HepG2 (cell line): ENCODE results near the gene SAMD4A. TPM values are rescaled to one million over a fixed set of nuclear protein-coding genes. Genes with fewer than 3 reads are reported as not detected.

ENCODE experiments used
- ATF3 ChIP-seq: sonication (generic); formaldehyde crosslinking; IDR thresholded peaks from 2 replicates; pipeline ENCODE4 v1.4.0; 2020; ENCODE audit warnings: missing genetic modification reagents
- BORCS8-MEF2B ChIP-seq: sonication (generic); formaldehyde crosslinking; IDR thresholded peaks from 2 replicates; pipeline ENCODE4 v1.8.0; 2022; ENCODE audit warnings: mild to moderate bottlenecking, missing genetic modification reagents
- EP300 ChIP-seq, 3 experiments: sonication (generic) in 1 of 3; formaldehyde crosslinking in 1 of 3; IDR thresholded peaks; 2 replicates each; pipeline versions ENCODE4 v1.5.1 to v1.6.1; 2011 to 2020; ENCODE audit warnings: low read depth in 2 of 3, low read length in 2 of 3, borderline replicate concordance in 1 of 3, improper control_type of control experiment in 1 of 3, mild to moderate bottlenecking in 1 of 3, missing genetic modification reagents in 1 of 3, moderate library complexity in 1 of 3
- ESRRA ChIP-seq: sonication (generic); formaldehyde crosslinking; IDR thresholded peaks from 2 replicates; pipeline ENCODE4 v1.5.1; 2020; ENCODE audit warnings: mild to moderate bottlenecking, low read depth, missing genetic modification reagents
- FOXA1 ChIP-seq, 2 experiments: fragments of 450-650 bp in 1 of 2; sonication (generic) in 1 of 2; formaldehyde crosslinking in 1 of 2; IDR thresholded peaks; 2 replicates each; pipeline versions ENCODE4 v1.4.0 to v1.6.1; 2016 to 2020; ENCODE audit warnings: missing genetic modification reagents in 1 of 2
- JUN ChIP-seq: sonication (generic); formaldehyde crosslinking; IDR thresholded peaks from 2 replicates; pipeline ENCODE4 v1.4.0; 2020; ENCODE audit warnings: mild to moderate bottlenecking, missing genetic modification reagents
- KAT8 ChIP-seq: IDR thresholded peaks from 2 replicates; pipeline ENCODE4 v1.6.1; 2016; ENCODE audit warnings: missing genetic modification reagents, missing compliant biosample characterization
- MZF1 ChIP-seq: sonication (generic); formaldehyde crosslinking; IDR thresholded peaks from 2 replicates; pipeline ENCODE4 v1.8.1; 2023; ENCODE audit warnings: mild to moderate bottlenecking, missing genetic modification reagents, borderline replicate concordance
- NBN ChIP-seq: fragments of 450-650 bp; conservative IDR thresholded peaks from 2 replicates; pipeline ENCODE4 v1.6.1; 2017
- NCOA2 ChIP-seq: sonication (generic); formaldehyde crosslinking; IDR thresholded peaks from 2 replicates; pipeline ENCODE4 v1.8.0; 2022; ENCODE audit warnings: inconsistent platforms
- NONO ChIP-seq, 2 experiments: fragments of 450-650 bp in 1 of 2; sonication (generic) in 1 of 2; formaldehyde crosslinking in 1 of 2; IDR thresholded peaks in 1 of 2; conservative IDR thresholded peaks in 1 of 2; 2 replicates each; pipeline versions ENCODE4 v1.6.1 to v1.8.0; 2017 to 2022; ENCODE audit warnings: mild to moderate bottlenecking in 1 of 2, missing genetic modification reagents in 1 of 2, moderate library complexity in 1 of 2
- POLR2AphosphoS2 ChIP-seq: IDR thresholded peaks from 2 replicates; pipeline ENCODE4 v1.6.1; 2011; ENCODE audit warnings: low read depth, low read length, improper control_type of control experiment
- SP2 ChIP-seq: sonication (generic); formaldehyde crosslinking; IDR thresholded peaks from 2 replicates; pipeline ENCODE4 v1.5.1; 2020; ENCODE audit warnings: mild to moderate bottlenecking, missing genetic modification reagents
- STAT6 ChIP-seq: sonication (generic); formaldehyde crosslinking; IDR thresholded peaks from 2 replicates; pipeline ENCODE4 v1.4.0; 2020; ENCODE audit warnings: missing genetic modification reagents, mild to moderate bottlenecking, borderline replicate concordance
- ZNF18 ChIP-seq: sonication (generic); formaldehyde crosslinking; IDR thresholded peaks from 2 replicates; pipeline ENCODE4 v1.8.0; 2022; ENCODE audit warnings: mild to moderate bottlenecking, missing genetic modification reagents; ENCODE audit not compliant: insufficient replicate concordance
- ZNF235 ChIP-seq: sonication (generic); formaldehyde crosslinking; IDR thresholded peaks from 2 replicates; pipeline ENCODE4 v1.8.1; 2023; ENCODE audit warnings: mild to moderate bottlenecking, missing genetic modification reagents, borderline replicate concordance
- ZNF331 ChIP-seq: sonication (generic); formaldehyde crosslinking; IDR thresholded peaks from 2 replicates; pipeline ENCODE4 v1.4.0; 2020; ENCODE audit warnings: missing genetic modification reagents
- ZNF460 ChIP-seq: sonication (generic); formaldehyde crosslinking; IDR thresholded peaks from 2 replicates; pipeline ENCODE4 v1.5.1; 2020; ENCODE audit warnings: missing genetic modification reagents, mild to moderate bottlenecking, borderline replicate concordance
- ZNF496 ChIP-seq: sonication (generic); formaldehyde crosslinking; IDR thresholded peaks from 2 replicates; pipeline ENCODE4 v1.8.1; 2023; ENCODE audit warnings: mild to moderate bottlenecking, moderate library complexity, missing genetic modification reagents; ENCODE audit not compliant: insufficient replicate concordance
- ZNF670 ChIP-seq: sonication (generic); formaldehyde crosslinking; IDR thresholded peaks from 2 replicates; pipeline ENCODE4 v1.8.0; 2022; ENCODE audit warnings: mild to moderate bottlenecking, missing genetic modification reagents, borderline replicate concordance
- ZNF792 ChIP-seq: IDR thresholded peaks from 2 replicates; pipeline ENCODE4 v1.6.1; 2016
- polyA plus RNA-seq, 8 experiments: library from polyadenylated mRNA; depleted of rRNA in 3 of 8; stranded (reverse) in 7 of 8; unstranded in 1 of 8; fragments of >200 nt; fragmentation: Illumina TruSeq in 4 of 8; extraction: Trizol in 4 of 8; gene quantifications; 2 replicates each; pipeline versions ENCODE4 v1.2.1 to v1.2.3, GENCODE V29; 2011 to 2016; ENCODE audit warnings: low read depth in 4 of 8, missing spikeins in 1 of 8, mixed read lengths in 1 of 8; ENCODE audit not compliant: insufficient read depth in 1 of 8
- total RNA-seq, 5 experiments: library from RNA; depleted of rRNA; stranded (reverse); fragments of >200 nt; fragmentation: Illumina TruSeq; extraction: Trizol; gene quantifications; 2 replicates each; pipeline ENCODE4 v1.2.3, GENCODE V29; 2016; ENCODE audit warnings: low read depth in 1 of 5

Gene SAMD4A
- total and polyA plus RNA-seq, 2 of the 13 experiments (the other 11 are each of a cell fraction or from before 2014, with no cell fraction given): 11.8 to 13.0 TPM

GRCh38 chr14:54837508-54838149, 270.7 kb downstream of the SAMD4A start (continued):
- TF ChIP-seq STAT6 (CRISPR knock-in tag) (0 out of 2 replicates have a peak, but pooled peaks have one; percentile 36), NCOA2 (CRISPR knock-in tag) (peak; percentile 83), ZNF235 (CRISPR knock-in tag) (no peak), ZNF670 (CRISPR knock-in tag) (0 out of 2 replicates have a peak, but pooled peaks have one; percentile 56), ZNF496 (CRISPR knock-in tag) (no peak), ZNF18 (peak; percentile 65), ATF3 (CRISPR knock-in tag) (peak; percentile 36; the same call in 1 of the 2 replicates), EP300 (IDR thresholded peaks at IDR 0.05; ENCODE audit: low read depth in 2 of 2, low read length in 2 of 2) (peak in 1 of 2 experiments; percentile 89; a peak in 3 of 4 replicates), EP300 (CRISPR knock-in tag; IDR thresholded peaks at IDR 0.05; ENCODE audit: borderline replicate concordance) (peak; percentile 70), MZF1 (CRISPR knock-in tag) (no peak), BORCS8-MEF2B (0 out of 2 replicates have a peak, but pooled peaks have one; percentile 50), NONO (IDR thresholded peaks at IDR 0.05) (no peak), NONO (CRISPR knock-in tag; conservative IDR thresholded peaks at IDR 0.05) (peak; percentile 69), NBN (no peak), ZNF460 (CRISPR knock-in tag) (no peak), JUN (no peak; the same call in 1 of the 2 replicates), POLR2AphosphoS2 (no peak), SP2 (CRISPR knock-in tag) (no peak), ESRRA (CRISPR knock-in tag) (peak; percentile 92), FOXA1 (IDR thresholded peaks at IDR 0.05) (0 out of 2 replicates have a peak, but pooled peaks have one; percentile 37), FOXA1 (CRISPR knock-in tag; IDR thresholded peaks at IDR 0.05) (peak; percentile 83), ZNF792 (CRISPR knock-in tag) (peak; percentile 74; the same call in 1 of the 2 replicates), ZNF331 (CRISPR knock-in tag) (peak; percentile 84), KAT8 (CRISPR knock-in tag) (peak; percentile 65)
